WTC11 (cell line): ENCODE data around the gene AGTRAP. TPM values are rescaled to one million over a fixed set of nuclear protein-coding genes. Genes with fewer than 3 reads are reported as not detected.

Experiments
- ATAC-seq: fragments of 200-7000 bp; cut with Tn5 transposase; 2 replicates; pipeline ENCODE4 v1.10.0; 2021; ENCODE audit warnings: mild to moderate bottlenecking, moderate library complexity
- CTCF ChIA-PET: fragments of 300-600 bp; sonication (Branson Sonifier 250); formaldehyde crosslinking; loops from one replicate; lab custom pipeline; 2021; ENCODE audit warnings: antibody characterized with exemption; lab: Charles Lee
- POLR2A ChIA-PET: fragments of 350-600 bp; sonication (Branson Sonifier 250); formaldehyde crosslinking; loops from one replicate; lab custom pipeline; 2021; ENCODE audit warnings: antibody characterized with exemption; lab: Charles Lee
- DNase-seq: peaks from one replicate; pipeline ENCODE4 v3.0.0; 2021; ENCODE audit warnings: low spot score
- H3K27ac Mint-ChIP-seq: 2 replicates; pipeline ENCODE4 v1.8.0; 2021; ENCODE audit warnings: mixed read lengths
- H3K27me3 Mint-ChIP-seq: 2 replicates; pipeline ENCODE4 v1.8.0; 2021; ENCODE audit warnings: low read depth, mild to moderate bottlenecking, moderate library complexity, mixed read lengths
- H3K36me3 Mint-ChIP-seq: 2 replicates; pipeline ENCODE4 v1.8.0; 2021; ENCODE audit warnings: mixed read lengths
- H3K4me1 Mint-ChIP-seq: 2 replicates; pipeline ENCODE4 v1.8.0; 2022; ENCODE audit warnings: mixed read lengths
- H3K4me3 Mint-ChIP-seq: 2 replicates; pipeline ENCODE4 v1.8.0; 2021; ENCODE audit warnings: mild to moderate bottlenecking, moderate library complexity, mixed read lengths
- H3K9me3 Mint-ChIP-seq: 2 replicates; pipeline ENCODE4 v1.8.0; 2021; ENCODE audit warnings: mixed read lengths
- ATF6 ChIP-seq: sonication (generic); formaldehyde crosslinking; IDR thresholded peaks from 2 replicates; pipeline ENCODE4 v1.8.1; 2023; ENCODE audit warnings: mild to moderate bottlenecking, missing genetic modification reagents
- CTCF ChIP-seq: fragments of 200-600 bp; IDR thresholded peaks from 2 replicates; pipeline ENCODE4 v1.8.0; 2022; ENCODE audit warnings: antibody characterized with exemption
- ELF4 ChIP-seq: sonication (generic); formaldehyde crosslinking; IDR thresholded peaks from 2 replicates; pipeline ENCODE4 v1.8.1; 2022; ENCODE audit warnings: low read depth, mild to moderate bottlenecking, moderate library complexity, missing genetic modification reagents
- ERG ChIP-seq: fragments of 250-450 bp; sonication (Bioruptor Pico); IDR thresholded peaks from 2 replicates; pipeline ENCODE4 v1.8.0; 2021; ENCODE audit warnings: mild to moderate bottlenecking
- ESRRA ChIP-seq: sonication (generic); formaldehyde crosslinking; IDR thresholded peaks from 2 replicates; pipeline ENCODE4 v1.8.1; 2022; ENCODE audit warnings: mild to moderate bottlenecking, missing genetic modification reagents, borderline replicate concordance
- ETV6 ChIP-seq: sonication (generic); formaldehyde crosslinking; IDR thresholded peaks from 2 replicates; pipeline ENCODE4 v1.8.1; 2022; ENCODE audit warnings: mild to moderate bottlenecking, missing genetic modification reagents
- FOXJ3 ChIP-seq: sonication (generic); formaldehyde crosslinking; IDR thresholded peaks from 2 replicates; pipeline ENCODE4 v1.9.0; 2021; ENCODE audit warnings: missing genetic modification reagents, mild to moderate bottlenecking, borderline replicate concordance
- FOXK1 ChIP-seq: sonication (generic); formaldehyde crosslinking; IDR thresholded peaks from 2 replicates; pipeline ENCODE4 v1.8.0; 2022; ENCODE audit warnings: mild to moderate bottlenecking, moderate library complexity, missing genetic modification reagents
- GTF2I ChIP-seq: fragments of 250-450 bp; sonication (Bioruptor Pico); conservative IDR thresholded peaks from 2 replicates; pipeline ENCODE4 v1.4.0; 2021; ENCODE audit warnings: mild to moderate bottlenecking
- HMGA2 ChIP-seq: fragments of 250-450 bp; sonication (Bioruptor Pico); IDR thresholded peaks from 2 replicates; pipeline ENCODE4 v1.4.0; 2021; ENCODE audit warnings: mild to moderate bottlenecking, moderate library complexity
- IRF2 ChIP-seq: sonication (generic); formaldehyde crosslinking; IDR thresholded peaks from 2 replicates; pipeline ENCODE4 v1.8.0; 2022; ENCODE audit warnings: low read depth, missing genetic modification reagents, borderline replicate concordance
- JAZF1 ChIP-seq: fragments of 250-450 bp; sonication (Bioruptor Pico); IDR thresholded peaks from 2 replicates; pipeline ENCODE4 v1.9.0; 2021; ENCODE audit warnings: moderate library complexity, mild to moderate bottlenecking, inconsistent platforms
- JUN ChIP-seq: sonication (generic); formaldehyde crosslinking; IDR thresholded peaks from 2 replicates; pipeline ENCODE4 v1.8.0; 2023; ENCODE audit warnings: mild to moderate bottlenecking, missing genetic modification reagents
- MAX ChIP-seq: sonication (generic); formaldehyde crosslinking; IDR thresholded peaks from 2 replicates; pipeline ENCODE4 v1.8.0; 2022; ENCODE audit warnings: mild to moderate bottlenecking, missing genetic modification reagents
- MYBL2 ChIP-seq: sonication (generic); formaldehyde crosslinking; IDR thresholded peaks from 2 replicates; pipeline ENCODE4 v1.8.1; 2023; ENCODE audit warnings: mild to moderate bottlenecking, moderate library complexity, missing genetic modification reagents
- NFATC4 ChIP-seq: fragments of 250-450 bp; sonication (Bioruptor Pico); IDR thresholded peaks from 2 replicates; pipeline ENCODE4 v1.9.0; 2021; ENCODE audit warnings: mild to moderate bottlenecking
- NFE2L1 ChIP-seq: sonication (generic); formaldehyde crosslinking; IDR thresholded peaks from 2 replicates; pipeline ENCODE4 v1.8.1; 2023; ENCODE audit warnings: missing genetic modification reagents
- OVOL2 ChIP-seq: fragments of 250-450 bp; sonication (Bioruptor Pico); IDR thresholded peaks from 2 replicates; pipeline ENCODE4 v1.9.0; 2021; ENCODE audit warnings: mild to moderate bottlenecking, borderline replicate concordance
- RELA ChIP-seq: sonication (generic); formaldehyde crosslinking; IDR thresholded peaks from 2 replicates; pipeline ENCODE4 v1.8.1; 2022; ENCODE audit warnings: missing genetic modification reagents, mild to moderate bottlenecking, borderline replicate concordance
- RORB ChIP-seq: fragments of 250-450 bp; sonication (Bioruptor Pico); IDR thresholded peaks from 2 replicates; pipeline ENCODE4 v1.9.0; 2021; ENCODE audit warnings: mild to moderate bottlenecking
- TEAD1 ChIP-seq: sonication (generic); formaldehyde crosslinking; IDR thresholded peaks from 2 replicates; pipeline ENCODE4 v1.8.0; 2022; ENCODE audit warnings: mild to moderate bottlenecking, missing genetic modification reagents
- ZNF121 ChIP-seq: sonication (generic); formaldehyde crosslinking; IDR thresholded peaks from 2 replicates; pipeline ENCODE4 v1.8.0; 2023; ENCODE audit warnings: missing genetic modification reagents
- ZNF232 ChIP-seq: sonication (generic); formaldehyde crosslinking; IDR thresholded peaks from 2 replicates; pipeline ENCODE4 v1.8.0; 2022; ENCODE audit warnings: mild to moderate bottlenecking, missing genetic modification reagents
- total RNA-seq: library from RNA; stranded (reverse); gene quantifications from 3 replicates; pipeline ENCODE4 v1.2.3, GENCODE V29; 2021
- TF ChIP-seq, protein P1 (sequence below): sonication (generic); formaldehyde crosslinking; IDR thresholded peaks from 2 replicates; pipeline ENCODE4 v1.8.0; 2023; ENCODE audit warnings: missing genetic modification reagents
- TF ChIP-seq, protein P2 (sequence below): sonication (generic); formaldehyde crosslinking; IDR thresholded peaks from 2 replicates; pipeline ENCODE4 v1.8.1; 2022; ENCODE audit warnings: mild to moderate bottlenecking, missing genetic modification reagents, moderate library complexity, borderline replicate concordance

Gene AGTRAP
- total RNA-seq, 1 experiment from 2014 or later: 81.6 TPM

GRCh38 chr1:11729155-11729497, 6.8 kb upstream of the AGTRAP start:
- Mint-ChIP-seq H3K36me3 (no peaks in the 10 kb centered on the region), H3K4me3 (no peak overlapping the region), H3K27ac (no peak overlapping the region), H3K27me3 (no peaks in the 10 kb centered on the region), H3K4me1 (peaks cover 53% of the 10 kb centered on the region), H3K9me3 (no peaks in the 10 kb centered on the region)
- CTCF ChIA-PET: interaction anchor here (1.2 kb wide), 2 partner anchors 9 to 65 kb away, joined by 3 read pairs; partner anchors contain the start of gene FBXO6
- DNase-seq: no peak
- POLR2A ChIA-PET: no interaction called here
- no peak for ATAC-seq
- TF ChIP-seq ELF4 (CRISPR knock-in tag) (no peak), ZNF232 (no peak), MYBL2 (no peak), HMGA2 (CRISPR knock-in tag) (no peak), JUN (CRISPR knock-in tag) (no peak), OVOL2 (CRISPR knock-in tag) (no peak), ATF6 (no peak)

DNA sequence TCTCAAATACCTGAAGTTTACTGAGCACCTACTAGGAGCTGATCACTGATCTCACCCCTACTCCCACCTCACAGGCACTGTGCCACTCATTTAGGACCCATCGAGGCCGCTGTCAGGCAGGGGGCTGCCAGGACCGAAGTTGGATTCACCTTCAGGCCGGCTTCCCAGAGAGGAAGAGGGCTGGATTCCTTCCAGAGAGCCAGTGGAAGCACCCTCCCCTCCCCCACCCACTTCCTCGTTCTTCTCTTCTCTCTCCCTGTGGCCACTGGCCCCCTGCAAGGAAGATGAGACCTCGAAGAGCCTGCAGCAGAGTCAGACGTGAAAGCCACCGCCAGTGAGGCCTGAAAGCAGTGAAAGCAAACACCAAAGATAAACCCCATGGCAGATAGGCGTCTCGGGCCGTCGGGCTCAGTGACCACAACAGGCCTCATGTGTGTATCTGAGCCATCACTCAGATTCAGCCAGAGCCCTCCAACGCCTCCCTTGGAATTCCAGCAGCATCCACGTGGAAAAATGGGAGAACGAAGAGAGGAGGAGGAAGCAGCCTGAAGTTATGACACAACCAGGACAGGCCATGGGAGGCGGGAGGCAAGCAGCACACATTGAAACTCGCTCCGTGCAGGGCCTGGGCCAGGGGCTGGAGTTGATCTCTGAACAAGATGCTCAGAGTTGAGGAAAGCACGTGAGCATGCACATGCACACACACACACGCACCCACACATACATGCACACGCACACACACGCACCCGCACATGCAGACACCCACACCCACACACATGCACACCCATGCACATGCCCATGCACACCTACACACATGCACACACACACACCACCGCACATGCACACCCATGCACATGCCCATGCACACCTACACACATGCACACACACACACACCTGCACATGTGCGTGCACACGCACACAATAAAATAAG, 6.2 kb upstream of the AGTRAP start:
- TF ChIP-seq ETV6 (peak; percentile 91), RORB (no peak)
- Mint-ChIP-seq H3K36me3 (no peaks in the 10 kb centered on the region), H3K27me3 (no peaks in the 10 kb centered on the region), H3K27ac (peak overlapping the region; percentile 55), H3K4me1 (peaks cover 49% of the 10 kb centered on the region), H3K9me3 (no peaks in the 10 kb centered on the region), H3K4me3 (no peak overlapping the region)
- ChIA-PET POLR2A (interaction anchor here (0.7 kb wide), 1 partner anchor 43 kb away, joined by 3 read pairs; no protein-coding TSS in a partner anchor), CTCF (interaction anchor here (1.2 to 1.6 kb wide), 3 partner anchors 10 to 66 kb away, joined by 3 to 7 read pairs (median 3); partner anchors contain the start of gene FBXO6)
- ATAC-seq (no peak), DNase-seq (no peak)

DNA sequence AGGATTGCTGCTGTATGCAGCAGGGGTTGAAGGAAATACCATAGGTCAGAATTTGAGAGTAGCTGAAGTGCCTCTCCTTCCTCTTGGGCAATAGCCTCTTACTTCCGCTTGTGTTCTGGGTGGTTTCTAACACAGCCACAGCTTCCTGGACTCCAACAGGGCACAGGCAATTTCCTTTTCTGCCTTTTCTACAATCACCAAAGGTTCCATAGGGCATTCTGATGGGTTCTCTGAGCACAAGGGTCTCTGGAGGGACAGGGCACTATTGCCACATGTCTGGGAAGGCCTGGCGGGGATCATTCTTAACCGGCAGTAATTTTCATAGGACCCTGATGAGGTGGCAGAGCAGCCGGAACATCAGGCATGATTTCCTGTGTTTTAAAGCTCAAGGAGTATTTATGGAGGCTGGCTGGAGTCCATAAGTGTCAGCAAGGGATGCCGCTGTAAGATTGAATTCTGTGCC, 5.5 kb upstream of the AGTRAP start:
- Mint-ChIP-seq H3K27ac (peak overlapping the region; percentile 55), H3K4me1 (peaks cover 44% of the 10 kb centered on the region), H3K27me3 (no peaks in the 10 kb centered on the region; the same call in 1 of the 2 replicates), H3K4me3 (no peak overlapping the region), H3K36me3 (no peaks in the 10 kb centered on the region), H3K9me3 (no peaks in the 10 kb centered on the region)
- DNase-seq (no peak), ATAC-seq (no peak)
- CTCF ChIA-PET: interaction anchor here (1.3 to 1.6 kb wide), 2 partner anchors 11 to 20 kb away, joined by 5 to 7 read pairs; no protein-coding TSS in a partner anchor
- POLR2A ChIA-PET: interaction anchor here (0.7 kb wide), 1 partner anchor 44 kb away, joined by 3 read pairs; no protein-coding TSS in a partner anchor
- no peak for TF ChIP-seq ZNF121 (CRISPR knock-in tag)
- TF ChIP-seq, protein P1, sequence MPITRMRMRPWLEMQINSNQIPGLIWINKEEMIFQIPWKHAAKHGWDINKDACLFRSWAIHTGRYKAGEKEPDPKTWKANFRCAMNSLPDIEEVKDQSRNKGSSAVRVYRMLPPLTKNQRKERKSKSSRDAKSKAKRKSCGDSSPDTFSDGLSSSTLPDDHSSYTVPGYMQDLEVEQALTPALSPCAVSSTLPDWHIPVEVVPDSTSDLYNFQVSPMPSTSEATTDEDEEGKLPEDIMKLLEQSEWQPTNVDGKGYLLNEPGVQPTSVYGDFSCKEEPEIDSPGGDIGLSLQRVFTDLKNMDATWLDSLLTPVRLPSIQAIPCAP (CRISPR knock-in tag): no peak
- TF ChIP-seq NFATC4 (CRISPR knock-in tag): no peak
- no peak for TF ChIP-seq CTCF
- no peak for TF ChIP-seq IRF2 (CRISPR knock-in tag)
- no peak for TF ChIP-seq RELA (CRISPR knock-in tag)
- TF ChIP-seq ERG: no peak
- TF ChIP-seq ELF4 (CRISPR knock-in tag): no peak
- no peak for TF ChIP-seq MAX (CRISPR knock-in tag)
- no peak for TF ChIP-seq FOXJ3
- no peak for TF ChIP-seq ESRRA (CRISPR knock-in tag)
- TF ChIP-seq TEAD1: no peak
- TF ChIP-seq GTF2I: no peak
- TF ChIP-seq, protein P2, sequence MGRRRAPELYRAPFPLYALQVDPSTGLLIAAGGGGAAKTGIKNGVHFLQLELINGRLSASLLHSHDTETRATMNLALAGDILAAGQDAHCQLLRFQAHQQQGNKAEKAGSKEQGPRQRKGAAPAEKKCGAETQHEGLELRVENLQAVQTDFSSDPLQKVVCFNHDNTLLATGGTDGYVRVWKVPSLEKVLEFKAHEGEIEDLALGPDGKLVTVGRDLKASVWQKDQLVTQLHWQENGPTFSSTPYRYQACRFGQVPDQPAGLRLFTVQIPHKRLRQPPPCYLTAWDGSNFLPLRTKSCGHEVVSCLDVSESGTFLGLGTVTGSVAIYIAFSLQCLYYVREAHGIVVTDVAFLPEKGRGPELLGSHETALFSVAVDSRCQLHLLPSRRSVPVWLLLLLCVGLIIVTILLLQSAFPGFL: no peak
- TF ChIP-seq NFE2L1 (CRISPR knock-in tag): no peak
- no peak for TF ChIP-seq FOXK1 (CRISPR knock-in tag)
- TF ChIP-seq JAZF1 (CRISPR knock-in tag): no peak
